Astrocyte (in vitro differentiated cells and primary cell): Measurements from ENCODE around the gene EIF4E1B.
"Not testable (repeated sequence)": the region's sequence is repeated elsewhere in the genome, so short reads cannot be mapped to it uniquely, and the experiment has no call there.

ENCODE experiments used
- EZH2 ChIP-seq: IDR thresholded peaks from 2 replicates; pipeline ENCODE4 v1.6.1; 2012; ENCODE audit warnings: mild to moderate bottlenecking, low read length, inconsistent platforms; ENCODE audit not compliant: insufficient read depth
- TF ChIP-seq, protein P1 (sequence below): IDR thresholded peaks from 2 replicates; pipeline ENCODE4 v1.5.1; 2011; ENCODE audit warnings: low read depth, mild to moderate bottlenecking, inconsistent platforms, low read length, moderate library complexity; ENCODE audit not compliant: insufficient read depth

DNA sequence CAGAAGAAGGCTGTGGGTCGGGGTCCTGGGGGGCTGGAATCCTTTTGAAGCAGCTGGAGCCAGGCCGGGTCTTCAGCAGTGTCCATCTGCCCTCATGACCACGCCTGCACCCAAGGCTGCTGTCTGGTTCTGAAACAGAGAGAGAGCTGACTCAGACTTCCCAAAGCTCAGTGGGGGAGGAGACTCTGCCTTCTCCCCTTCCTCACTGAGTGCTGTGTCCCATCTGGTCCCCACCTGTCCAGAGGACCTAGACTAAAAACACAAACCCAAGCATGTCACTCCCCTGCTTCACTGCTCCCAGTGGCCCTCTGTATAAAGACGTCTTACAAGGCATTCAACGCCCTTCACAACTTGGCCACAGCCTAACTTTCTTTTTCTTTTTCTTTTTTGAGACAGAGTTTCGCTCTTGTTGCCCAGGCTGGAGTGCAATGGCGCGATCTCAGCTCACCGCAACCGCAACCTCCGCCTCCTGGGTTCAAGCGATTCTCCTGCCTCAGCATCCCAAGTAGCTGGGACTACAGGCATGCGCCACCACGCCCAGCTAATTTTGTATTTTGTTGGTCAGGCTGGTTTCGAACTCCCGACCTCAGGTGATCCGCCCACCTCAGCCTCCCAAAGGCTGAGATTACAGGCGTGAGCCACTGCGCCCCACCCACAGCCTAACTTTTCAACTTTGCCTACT lies 30.6 kb upstream of the EIF4E1B start:
- TF ChIP-seq, protein P1, sequence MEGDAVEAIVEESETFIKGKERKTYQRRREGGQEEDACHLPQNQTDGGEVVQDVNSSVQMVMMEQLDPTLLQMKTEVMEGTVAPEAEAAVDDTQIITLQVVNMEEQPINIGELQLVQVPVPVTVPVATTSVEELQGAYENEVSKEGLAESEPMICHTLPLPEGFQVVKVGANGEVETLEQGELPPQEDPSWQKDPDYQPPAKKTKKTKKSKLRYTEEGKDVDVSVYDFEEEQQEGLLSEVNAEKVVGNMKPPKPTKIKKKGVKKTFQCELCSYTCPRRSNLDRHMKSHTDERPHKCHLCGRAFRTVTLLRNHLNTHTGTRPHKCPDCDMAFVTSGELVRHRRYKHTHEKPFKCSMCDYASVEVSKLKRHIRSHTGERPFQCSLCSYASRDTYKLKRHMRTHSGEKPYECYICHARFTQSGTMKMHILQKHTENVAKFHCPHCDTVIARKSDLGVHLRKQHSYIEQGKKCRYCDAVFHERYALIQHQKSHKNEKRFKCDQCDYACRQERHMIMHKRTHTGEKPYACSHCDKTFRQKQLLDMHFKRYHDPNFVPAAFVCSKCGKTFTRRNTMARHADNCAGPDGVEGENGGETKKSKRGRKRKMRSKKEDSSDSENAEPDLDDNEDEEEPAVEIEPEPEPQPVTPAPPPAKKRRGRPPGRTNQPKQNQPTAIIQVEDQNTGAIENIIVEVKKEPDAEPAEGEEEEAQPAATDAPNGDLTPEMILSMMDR, result not testable (repeated sequence)
- TF ChIP-seq EZH2, result not testable (repeated sequence)
